ENCODE results near the gene AOPEP. TPM values are rescaled to one million over a fixed set of nuclear protein-coding genes. Genes with fewer than 3 reads are reported as not detected.

Gene AOPEP
- polyA plus RNA-seq, 2 of the 4 experiments (the other 2 are of a cell fraction) = 226 to 266 TPM

DNA sequence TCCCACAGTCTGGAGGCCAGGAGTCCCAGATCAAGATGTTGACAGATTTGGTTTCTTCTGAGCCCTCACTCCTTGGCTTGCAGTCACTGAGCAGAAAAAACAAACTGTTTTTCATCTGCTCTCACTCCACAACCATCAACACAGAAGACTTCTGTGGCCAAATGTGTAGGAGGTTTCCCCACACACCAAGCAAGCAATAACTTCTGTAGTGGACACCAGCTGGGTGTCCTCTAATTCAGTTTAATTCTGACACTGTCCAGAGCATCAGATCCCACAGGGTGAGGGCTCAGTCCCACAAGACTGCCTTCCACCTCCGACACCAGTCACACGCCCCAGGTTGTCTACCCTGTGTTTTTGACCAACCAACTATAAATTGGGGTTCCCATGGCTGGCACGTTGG lies 209.9 kb downstream of the AOPEP start (continued):
- TF ChIP-seq, protein P1, sequence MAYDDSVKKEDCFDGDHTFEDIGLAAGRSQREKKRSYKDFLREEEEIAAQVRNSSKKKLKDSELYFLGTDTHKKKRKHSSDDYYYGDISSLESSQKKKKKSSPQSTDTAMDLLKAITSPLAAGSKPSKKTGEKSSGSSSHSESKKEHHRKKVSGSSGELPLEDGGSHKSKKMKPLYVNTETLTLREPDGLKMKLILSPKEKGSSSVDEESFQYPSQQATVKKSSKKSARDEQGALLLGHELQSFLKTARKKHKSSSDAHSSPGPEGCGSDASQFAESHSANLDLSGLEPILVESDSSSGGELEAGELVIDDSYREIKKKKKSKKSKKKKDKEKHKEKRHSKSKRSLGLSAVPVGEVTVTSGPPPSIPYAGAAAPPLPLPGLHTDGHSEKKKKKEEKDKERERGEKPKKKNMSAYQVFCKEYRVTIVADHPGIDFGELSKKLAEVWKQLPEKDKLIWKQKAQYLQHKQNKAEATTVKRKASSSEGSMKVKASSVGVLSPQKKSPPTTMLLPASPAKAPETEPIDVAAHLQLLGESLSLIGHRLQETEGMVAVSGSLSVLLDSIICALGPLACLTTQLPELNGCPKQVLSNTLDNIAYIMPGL (CRISPR knock-in tag; IDR thresholded peaks at IDR 0.05; ENCODE audit: borderline replicate concordance) = no peak
- TF ChIP-seq POLR2AphosphoS2 (conservative IDR thresholded peaks at IDR 0.05; ENCODE audit: low read length) (no peak), KDM1A (IDR thresholded peaks at IDR 0.05; ENCODE audit: low read depth) (no peak), TFCP2L1 (CRISPR knock-in tag; IDR thresholded peaks at IDR 0.05) (no peak)

DNA sequence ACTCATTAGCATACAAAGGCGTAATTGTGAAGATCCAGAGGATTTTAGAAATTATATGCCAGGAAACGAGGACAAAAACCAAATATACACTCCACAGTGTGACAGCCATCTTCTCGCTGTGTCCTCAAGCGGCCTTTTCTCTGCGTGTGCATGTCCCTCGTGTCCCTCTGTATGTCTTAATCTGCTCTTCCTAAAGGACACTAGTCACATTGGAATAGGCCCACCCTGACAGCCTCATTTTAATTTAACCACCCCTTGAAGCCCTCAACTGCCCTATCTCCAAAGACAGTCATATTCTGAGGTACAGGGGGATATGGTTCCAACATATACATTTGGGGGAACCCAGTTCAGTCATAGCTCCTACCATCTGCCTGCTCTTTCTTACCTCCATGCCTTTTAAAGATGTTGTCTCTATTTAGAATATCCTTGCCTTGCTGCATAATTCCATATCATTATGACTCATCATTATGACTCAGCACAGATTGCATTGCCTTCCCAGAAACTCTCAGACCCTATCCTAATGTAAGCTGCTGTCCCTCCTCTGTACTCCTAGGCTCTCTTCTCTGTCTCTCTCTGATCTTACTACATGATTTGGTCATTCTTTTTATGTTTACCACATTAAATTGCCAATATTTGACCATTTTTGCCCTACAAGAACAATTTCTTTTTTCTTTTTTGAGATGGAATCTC lies 210.9 kb downstream of the AOPEP start:
- Histone ChIP-seq H3K4me3 (no peak overlapping the region), H3K4me2 (peak overlapping the region; percentile 50), H3K27ac (peak overlapping the region; percentile 92 to 93), H3K4me1 (peaks cover 81% of the 10 kb centered on the region), H3K9me3 (no peaks in the 10 kb centered on the region)
- WGBS (ENCODE audit: missing lambda C conversion rate) = 81% methylated on average over 6 of the region's 6 CpGs
- ChIA-PET CTCF (interaction anchor here (1.3 to 1.6 kb wide), 3 partner anchors 55 to 256 kb away, joined by 3 to 4 read pairs (median 4); no protein-coding TSS in a partner anchor), POLR2A (interaction anchor here (0.5 kb wide), 1 partner anchor 70 kb away, joined by 7 read pairs; no protein-coding TSS in a partner anchor)
- ATAC-seq = peak; percentile 78 to 79
- DNase-seq (ENCODE audit: low read depth in 1 of 2, low spot score in 1 of 2) = peak; percentile 86 to 89
- no peak for FAIRE-seq
- TF ChIP-seq CBX8 (IDR thresholded peaks at IDR 0.05) (no peak), EHF (CRISPR knock-in tag; IDR thresholded peaks at IDR 0.05) (peak; percentile 83), HOXA7 (CRISPR knock-in tag; IDR thresholded peaks at IDR 0.05) (no peak), NFE2L2 (conservative IDR thresholded peaks at IDR 0.05; ENCODE audit: low read length) (peak; percentile 98), CBX2 (IDR thresholded peaks at IDR 0.05; ENCODE audit: borderline replicate concordance, low read depth) (no peak), HDAC2 (IDR thresholded peaks at IDR 0.05) (no peak), HEYL (CRISPR knock-in tag; IDR thresholded peaks at IDR 0.05) (0 out of 2 replicates have a peak, but pooled peaks have one; percentile 17), CEBPB (IDR thresholded peaks at IDR 0.05) (peak in 1 of 2 experiments; percentile 84; a peak in 2 of 4 replicates), SREBF2 (IDR thresholded peaks at IDR 0.05) (no peak), ESRRA (IDR thresholded peaks at IDR 0.05; ENCODE audit: borderline replicate concordance, low read length) (no peak), BHLHE40 (IDR thresholded peaks at IDR 0.05; ENCODE audit: low read depth, low read length) (no peak), RCOR1 (IDR thresholded peaks at IDR 0.05; ENCODE audit: low read depth, low read length) (no peak), JUNB (IDR thresholded peaks at IDR 0.05) (peak; percentile 71), PHF8 (IDR thresholded peaks at IDR 0.05; ENCODE audit: borderline replicate concordance, low read depth) (no peak), RAD21 (conservative IDR thresholded peaks at IDR 0.05 in 1 of 2, IDR thresholded peaks at IDR 0.05 in 1 of 2) (peak in 1 of 2 experiments; percentile 25; a peak in 2 of 5 replicates), FOSL2 (IDR thresholded peaks at IDR 0.05) (peak; percentile 92), FOSL2 (CRISPR knock-in tag; IDR thresholded peaks at IDR 0.05) (peak; percentile 100), MYC (IDR thresholded peaks at IDR 0.05; ENCODE audit: borderline replicate concordance, low read length) (no peak), HOXB13 (CRISPR knock-in tag; IDR thresholded peaks at IDR 0.05; ENCODE audit: low read depth) (peak; percentile 66), NR3C1 (IDR thresholded peaks at IDR 0.05) (no peak), FOXS1 (CRISPR knock-in tag; IDR thresholded peaks at IDR 0.05) (peak; percentile 46; the same call in 1 of the 2 replicates), KDM1A (IDR thresholded peaks at IDR 0.05; ENCODE audit: low read depth) (no peak), JUN (IDR thresholded peaks at IDR 0.05) (no peak), HOXB5 (CRISPR knock-in tag; IDR thresholded peaks at IDR 0.05) (peak; percentile 59; the same call in 1 of the 2 replicates), CHD2 (IDR thresholded peaks at IDR 0.05; ENCODE audit: low read length, partially characterized antibody) (no peak)
- TF ChIP-seq, protein P2, sequence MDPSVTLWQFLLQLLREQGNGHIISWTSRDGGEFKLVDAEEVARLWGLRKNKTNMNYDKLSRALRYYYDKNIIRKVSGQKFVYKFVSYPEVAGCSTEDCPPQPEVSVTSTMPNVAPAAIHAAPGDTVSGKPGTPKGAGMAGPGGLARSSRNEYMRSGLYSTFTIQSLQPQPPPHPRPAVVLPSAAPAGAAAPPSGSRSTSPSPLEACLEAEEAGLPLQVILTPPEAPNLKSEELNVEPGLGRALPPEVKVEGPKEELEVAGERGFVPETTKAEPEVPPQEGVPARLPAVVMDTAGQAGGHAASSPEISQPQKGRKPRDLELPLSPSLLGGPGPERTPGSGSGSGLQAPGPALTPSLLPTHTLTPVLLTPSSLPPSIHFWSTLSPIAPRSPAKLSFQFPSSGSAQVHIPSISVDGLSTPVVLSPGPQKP (IDR thresholded peaks at IDR 0.05; ENCODE audit: low read depth, low read length) = no peak
- TF ChIP-seq, protein P3, sequence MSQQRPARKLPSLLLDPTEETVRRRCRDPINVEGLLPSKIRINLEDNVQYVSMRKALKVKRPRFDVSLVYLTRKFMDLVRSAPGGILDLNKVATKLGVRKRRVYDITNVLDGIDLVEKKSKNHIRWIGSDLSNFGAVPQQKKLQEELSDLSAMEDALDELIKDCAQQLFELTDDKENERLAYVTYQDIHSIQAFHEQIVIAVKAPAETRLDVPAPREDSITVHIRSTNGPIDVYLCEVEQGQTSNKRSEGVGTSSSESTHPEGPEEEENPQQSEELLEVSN (IDR thresholded peaks at IDR 0.05; ENCODE audit: borderline replicate concordance, low read depth) = no peak
- TF ChIP-seq, protein P4, sequence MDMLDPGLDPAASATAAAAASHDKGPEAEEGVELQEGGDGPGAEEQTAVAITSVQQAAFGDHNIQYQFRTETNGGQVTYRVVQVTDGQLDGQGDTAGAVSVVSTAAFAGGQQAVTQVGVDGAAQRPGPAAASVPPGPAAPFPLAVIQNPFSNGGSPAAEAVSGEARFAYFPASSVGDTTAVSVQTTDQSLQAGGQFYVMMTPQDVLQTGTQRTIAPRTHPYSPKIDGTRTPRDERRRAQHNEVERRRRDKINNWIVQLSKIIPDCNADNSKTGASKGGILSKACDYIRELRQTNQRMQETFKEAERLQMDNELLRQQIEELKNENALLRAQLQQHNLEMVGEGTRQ (IDR thresholded peaks at IDR 0.05) = no peak
- TF ChIP-seq, protein P5, sequence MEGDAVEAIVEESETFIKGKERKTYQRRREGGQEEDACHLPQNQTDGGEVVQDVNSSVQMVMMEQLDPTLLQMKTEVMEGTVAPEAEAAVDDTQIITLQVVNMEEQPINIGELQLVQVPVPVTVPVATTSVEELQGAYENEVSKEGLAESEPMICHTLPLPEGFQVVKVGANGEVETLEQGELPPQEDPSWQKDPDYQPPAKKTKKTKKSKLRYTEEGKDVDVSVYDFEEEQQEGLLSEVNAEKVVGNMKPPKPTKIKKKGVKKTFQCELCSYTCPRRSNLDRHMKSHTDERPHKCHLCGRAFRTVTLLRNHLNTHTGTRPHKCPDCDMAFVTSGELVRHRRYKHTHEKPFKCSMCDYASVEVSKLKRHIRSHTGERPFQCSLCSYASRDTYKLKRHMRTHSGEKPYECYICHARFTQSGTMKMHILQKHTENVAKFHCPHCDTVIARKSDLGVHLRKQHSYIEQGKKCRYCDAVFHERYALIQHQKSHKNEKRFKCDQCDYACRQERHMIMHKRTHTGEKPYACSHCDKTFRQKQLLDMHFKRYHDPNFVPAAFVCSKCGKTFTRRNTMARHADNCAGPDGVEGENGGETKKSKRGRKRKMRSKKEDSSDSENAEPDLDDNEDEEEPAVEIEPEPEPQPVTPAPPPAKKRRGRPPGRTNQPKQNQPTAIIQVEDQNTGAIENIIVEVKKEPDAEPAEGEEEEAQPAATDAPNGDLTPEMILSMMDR (IDR thresholded peaks at IDR 0.05) = no peak
- TF ChIP-seq, protein P6, sequence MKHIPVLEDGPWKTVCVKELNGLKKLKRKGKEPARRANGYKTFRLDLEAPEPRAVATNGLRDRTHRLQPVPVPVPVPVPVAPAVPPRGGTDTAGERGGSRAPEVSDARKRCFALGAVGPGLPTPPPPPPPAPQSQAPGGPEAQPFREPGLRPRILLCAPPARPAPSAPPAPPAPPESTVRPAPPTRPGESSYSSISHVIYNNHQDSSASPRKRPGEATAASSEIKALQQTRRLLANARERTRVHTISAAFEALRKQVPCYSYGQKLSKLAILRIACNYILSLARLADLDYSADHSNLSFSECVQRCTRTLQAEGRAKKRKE (CRISPR knock-in tag; IDR thresholded peaks at IDR 0.05; ENCODE audit: low read depth) = 0 out of 2 replicates have a peak, but pooled peaks have one; percentile 9
